HG02884 (cell line): ENCODE measurements around the gene TEKT5.
"Not testable (repeated sequence)": the region's sequence is repeated elsewhere in the genome, so short reads cannot be mapped to it uniquely, and the experiment has no call there.

Source experiments
- ATAC-seq: cut with Tn5 transposase; IDR thresholded peaks from one replicate; pipeline ENCODE4 v1.9.1; 2021; ENCODE audit warnings: mild to moderate bottlenecking, moderate library complexity; ENCODE audit not compliant: unreplicated experiment

TEKT5 gene

DNA sequence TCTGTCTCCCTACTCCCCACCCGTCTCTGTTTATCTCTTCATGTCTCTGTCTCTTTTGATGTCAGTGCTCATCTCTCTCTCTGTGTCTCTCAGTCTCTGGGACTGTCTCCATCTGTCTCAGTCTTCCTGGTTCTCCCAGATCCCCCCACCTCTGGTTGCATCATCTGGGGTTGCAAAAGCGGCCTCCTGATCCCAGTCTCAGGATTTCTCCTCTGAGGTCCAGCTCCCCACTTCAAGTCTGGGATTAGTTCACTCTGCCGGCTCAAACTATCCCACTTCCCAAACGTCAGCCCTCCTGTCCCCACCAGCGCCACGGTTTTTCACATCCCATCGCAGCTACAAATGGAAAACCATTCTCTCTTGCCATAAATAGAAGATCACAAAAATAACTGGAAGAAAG, 9.0 kb downstream of the TEKT5 start:
- ATAC-seq: no peak

DNA sequence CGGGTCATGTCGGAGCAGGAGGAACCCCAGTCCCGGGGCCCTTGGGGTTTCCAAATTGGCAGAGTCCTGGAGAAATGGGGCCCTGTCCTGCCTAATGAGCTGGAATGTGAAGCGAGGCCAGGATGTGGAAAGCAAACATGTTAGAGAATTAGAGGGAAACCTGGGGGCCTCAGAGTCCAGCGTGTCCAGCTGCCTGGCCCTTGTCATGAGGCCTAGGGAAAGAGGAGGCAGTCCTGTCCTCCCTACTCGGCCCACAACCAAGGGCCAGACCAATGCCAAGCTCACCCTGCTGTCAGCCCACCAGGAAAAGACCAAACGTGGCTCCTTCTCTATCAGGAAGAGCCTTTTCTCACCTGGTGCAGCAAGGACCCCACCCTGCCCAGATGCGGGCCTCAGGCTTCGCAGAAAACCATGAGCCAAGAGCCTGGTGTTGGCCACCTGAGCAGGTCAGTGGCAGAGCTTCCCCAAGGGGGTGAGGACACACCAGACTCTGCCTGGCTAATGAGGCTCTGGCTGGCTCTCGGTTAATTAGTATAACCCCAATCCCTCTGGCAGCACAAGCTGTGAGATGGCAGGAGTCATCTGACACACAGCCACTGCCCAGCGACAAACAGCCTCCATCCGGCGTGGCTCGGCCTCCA, 10.1 kb downstream of the TEKT5 start:
- ATAC-seq: no peak

DNA sequence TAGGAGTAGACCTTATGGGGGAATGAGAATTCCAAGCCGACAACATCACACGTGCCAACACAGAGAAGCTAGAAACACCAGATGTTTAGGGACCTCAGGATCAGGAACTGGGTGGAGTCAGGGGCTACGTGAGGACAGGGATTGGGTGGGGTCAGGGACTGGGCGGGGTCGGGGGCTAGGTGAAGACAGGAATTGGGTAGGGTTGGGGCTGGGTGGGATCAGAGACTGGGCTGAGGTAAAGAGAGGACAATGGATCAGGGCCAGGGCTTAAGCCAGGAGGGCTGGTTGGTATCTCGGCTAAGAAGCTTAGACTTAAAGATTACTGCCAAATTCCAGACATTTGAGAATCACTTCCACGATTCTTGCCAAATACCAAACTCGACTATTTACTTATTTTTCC, 11.6 kb downstream of the TEKT5 start:
- no peak for ATAC-seq

DNA sequence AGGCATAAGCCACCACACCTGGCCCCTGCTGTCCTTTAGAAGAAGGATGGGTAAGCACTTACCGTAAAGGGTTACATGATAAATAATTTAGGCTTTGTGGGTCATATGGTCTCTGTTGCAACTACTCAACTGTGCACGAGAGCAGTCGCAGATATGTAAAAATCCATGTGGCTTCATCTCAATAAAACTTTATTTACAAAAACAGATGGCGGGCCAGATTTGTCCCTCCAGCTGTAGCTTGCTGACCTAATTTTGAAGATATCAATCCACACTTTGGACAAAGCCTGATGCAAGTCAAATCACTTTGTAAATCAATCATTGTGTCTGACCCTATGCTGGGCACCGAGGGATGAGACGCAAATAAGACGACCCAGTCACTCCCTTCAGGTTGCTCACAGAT, 12.1 kb downstream of the TEKT5 start:
- no peak for ATAC-seq

DNA sequence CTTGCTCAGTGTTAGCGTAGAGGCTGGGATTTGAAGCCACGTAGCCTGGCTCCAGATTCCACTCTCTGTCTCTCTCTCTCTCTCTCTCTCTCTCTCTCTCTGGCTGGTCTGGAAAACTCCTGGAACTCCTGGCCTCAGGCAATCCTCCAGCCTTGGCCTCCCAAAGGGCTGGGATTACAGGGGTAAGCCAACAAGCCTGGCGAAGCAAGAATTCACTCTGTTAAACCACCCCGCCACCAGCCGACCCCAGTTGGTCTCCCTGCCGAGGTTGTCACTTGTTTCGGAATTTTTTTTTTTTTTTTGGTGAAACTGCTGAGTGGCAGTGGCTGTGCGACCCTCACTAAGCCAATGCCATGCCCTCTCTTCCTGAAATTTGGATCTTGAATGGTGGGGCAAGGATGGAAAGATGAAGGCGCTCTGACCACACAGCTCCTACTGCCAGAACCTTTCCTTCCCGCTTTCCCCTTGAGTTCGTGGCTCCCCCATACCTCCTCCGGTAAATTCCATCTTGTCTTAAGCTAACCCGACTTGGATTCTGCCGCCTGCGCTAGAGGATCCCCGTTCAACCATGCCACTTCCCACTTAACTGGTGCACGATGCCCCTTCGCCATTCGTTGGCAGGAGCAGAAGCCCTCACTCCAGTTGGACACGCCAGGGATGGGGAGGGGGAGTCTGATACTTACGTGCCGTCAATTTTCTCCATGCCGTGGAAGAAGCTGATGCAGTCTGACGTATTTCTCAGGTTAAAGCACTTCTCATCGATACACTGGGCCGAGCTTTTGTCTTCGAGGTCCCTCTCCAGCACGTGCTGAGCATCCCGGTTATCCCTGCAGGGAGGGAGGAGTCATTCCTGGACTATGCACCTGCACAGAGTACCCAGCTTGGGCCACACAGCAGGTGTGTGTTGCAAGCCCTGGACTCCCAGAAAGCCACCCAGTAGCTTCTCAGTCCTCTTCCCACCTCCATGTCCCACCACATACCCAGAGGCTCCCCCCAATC, 13.1 kb downstream of the TEKT5 start:
- ATAC-seq: no peak

DNA sequence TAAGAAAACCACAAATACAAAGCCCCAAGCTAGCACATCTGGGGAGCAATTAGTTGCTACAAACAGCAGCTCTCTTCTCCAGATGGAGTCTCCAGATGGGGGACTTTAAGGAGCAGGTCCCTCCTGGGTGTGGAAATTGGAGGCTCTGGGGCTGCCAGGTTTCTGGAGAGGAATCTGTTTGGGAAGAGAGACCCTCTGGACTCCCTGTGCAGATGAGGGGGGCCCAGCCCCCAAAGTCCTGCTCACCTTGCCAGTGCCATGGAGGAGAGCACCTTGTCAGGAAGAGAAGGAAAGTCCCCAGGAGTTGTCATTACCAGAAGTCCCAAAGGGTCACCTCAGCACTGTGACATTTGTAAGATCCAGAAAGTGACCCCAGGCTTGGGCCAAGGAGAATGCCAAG, 14.8 kb downstream of the TEKT5 start:
- no peak for ATAC-seq

DNA sequence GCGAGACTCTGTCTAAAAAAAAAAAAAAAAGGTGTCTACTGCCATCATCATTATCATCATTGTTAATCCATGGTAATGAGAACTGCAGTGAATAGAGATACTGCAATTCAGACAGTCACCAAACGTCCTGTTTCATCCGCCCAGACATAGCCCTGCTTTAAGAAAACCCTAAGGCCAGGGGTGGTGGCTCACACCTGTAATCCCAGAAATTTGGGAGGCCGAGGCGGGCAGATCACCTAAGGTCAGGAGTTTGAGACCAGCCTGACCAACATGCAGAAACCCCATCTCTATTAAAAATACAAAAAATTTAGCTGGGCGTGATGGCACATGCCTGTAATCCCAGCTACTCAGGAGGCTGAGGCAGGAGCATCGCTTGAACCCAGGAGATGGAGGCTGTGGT, 15.3 kb downstream of the TEKT5 start:
- not testable (repeated sequence) for ATAC-seq

DNA sequence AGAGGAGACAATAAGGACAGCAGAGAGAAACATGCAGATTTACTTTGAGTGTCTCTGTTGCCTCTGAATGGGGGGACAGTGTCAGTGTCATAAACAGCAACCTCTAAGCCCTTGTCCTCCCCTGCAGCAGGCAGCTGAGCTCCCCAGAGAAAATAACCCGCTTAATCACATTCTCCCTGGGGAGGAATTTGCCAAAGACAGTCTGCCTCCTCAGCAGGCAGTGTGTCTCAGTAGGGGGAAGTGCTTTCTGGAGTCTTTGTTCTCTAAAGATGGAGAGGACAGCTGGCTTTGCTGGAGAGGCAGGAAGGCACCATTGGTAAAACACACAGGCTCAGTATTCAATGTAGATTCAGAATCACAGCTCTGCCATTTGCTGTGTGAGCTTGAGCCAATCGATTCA, 16.1 kb downstream of the TEKT5 start:
- no peak for ATAC-seq

DNA sequence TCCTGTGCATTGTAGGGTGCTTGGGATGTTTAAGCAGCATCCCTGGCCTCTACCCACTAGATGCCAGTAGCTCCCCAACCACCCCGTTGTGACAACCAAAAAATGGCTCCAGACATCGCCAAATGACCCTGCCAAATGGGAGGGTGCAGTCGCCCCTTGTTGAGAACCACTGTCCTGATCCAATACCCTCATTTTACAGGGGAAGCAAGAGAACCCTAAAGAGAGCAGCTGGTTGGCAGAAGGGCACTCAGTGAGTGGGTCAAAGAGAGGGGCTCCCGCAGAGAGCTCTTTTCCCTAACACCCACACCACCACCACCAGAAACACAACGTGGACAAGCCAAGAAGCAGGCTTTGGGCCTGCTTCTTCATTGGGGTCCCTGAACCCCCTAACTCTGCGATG, 18.4 kb downstream of the TEKT5 start:
- ATAC-seq: no peak

DNA sequence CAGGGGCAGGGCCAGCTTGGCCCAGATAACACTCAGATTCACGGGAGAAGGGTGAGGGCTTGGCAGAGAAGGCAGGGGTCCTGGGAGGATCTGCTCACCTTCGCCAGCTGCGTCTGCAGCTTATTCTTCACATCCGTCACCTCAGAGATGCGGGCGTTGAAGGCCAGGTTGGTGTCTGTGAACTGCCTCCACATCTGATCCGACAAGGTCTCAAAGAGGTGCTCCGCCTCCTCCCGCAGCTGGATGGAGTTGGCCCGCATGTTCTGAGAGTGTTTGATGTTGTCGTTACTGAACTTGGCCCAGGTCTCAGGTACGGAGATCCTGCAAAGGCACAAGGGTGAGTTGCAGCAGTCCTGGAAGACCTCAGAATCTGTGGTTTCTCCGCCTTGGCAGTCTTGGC, 18.9 kb downstream of the TEKT5 start:
- no peak for ATAC-seq

DNA sequence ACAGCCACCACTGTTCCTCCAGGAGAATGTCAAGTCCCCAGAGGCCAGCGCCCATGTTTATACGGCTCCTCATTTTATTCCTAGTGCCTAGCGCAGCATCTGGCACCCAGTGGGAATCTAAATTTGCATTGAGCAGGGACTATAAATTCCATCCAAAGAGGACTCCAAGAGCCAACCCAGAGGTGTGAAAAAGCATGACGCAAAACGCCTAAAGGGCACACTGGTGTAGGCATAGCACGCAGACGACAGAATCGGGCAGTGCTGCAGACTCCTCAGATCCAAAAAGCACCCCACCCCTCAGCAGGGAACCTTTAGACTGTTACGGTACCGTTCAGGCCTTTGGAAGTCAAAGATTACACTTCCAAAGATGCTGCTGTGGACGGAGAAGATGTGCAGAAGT, 19.5 kb downstream of the TEKT5 start:
- ATAC-seq: no peak

DNA sequence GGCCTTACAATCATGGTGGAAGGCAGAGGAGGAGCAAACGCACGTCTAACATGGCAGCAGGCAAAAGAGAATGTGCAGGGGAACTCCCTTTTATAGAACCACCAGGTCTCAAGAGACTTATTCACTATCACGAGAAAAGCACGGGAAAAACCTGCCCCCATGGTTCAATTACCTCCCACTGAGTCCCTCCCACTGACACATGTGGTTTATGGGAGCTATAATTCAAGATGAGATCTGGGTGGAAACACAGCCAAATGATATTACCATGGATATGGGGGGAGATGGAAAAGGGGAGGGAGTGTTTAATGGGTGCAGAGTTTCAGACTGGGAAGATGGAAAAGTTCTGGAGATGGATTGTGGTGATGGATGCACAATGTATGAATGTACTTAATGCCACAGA, 23.0 kb downstream of the TEKT5 start:
- no peak for ATAC-seq

DNA sequence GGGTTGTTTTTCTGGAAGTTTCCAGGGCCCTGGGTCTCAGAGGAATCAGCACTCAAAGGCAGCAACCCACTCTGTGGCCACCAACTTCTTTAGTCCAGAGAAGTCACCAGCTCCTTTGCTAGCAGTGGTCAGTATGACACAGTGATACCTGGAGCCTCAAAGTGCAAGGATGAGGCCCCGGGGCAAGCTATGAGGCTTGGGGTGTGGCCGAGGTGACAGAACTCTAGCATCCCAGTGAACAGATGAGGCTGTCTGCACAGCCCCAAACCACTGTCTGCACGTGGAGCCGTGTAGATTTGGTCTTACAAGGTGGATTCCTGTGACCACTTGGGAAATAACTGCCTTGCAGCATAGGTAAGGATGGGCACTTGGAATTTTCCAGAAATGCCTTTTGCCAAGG, 24.9 kb downstream of the TEKT5 start:
- no peak for ATAC-seq

DNA sequence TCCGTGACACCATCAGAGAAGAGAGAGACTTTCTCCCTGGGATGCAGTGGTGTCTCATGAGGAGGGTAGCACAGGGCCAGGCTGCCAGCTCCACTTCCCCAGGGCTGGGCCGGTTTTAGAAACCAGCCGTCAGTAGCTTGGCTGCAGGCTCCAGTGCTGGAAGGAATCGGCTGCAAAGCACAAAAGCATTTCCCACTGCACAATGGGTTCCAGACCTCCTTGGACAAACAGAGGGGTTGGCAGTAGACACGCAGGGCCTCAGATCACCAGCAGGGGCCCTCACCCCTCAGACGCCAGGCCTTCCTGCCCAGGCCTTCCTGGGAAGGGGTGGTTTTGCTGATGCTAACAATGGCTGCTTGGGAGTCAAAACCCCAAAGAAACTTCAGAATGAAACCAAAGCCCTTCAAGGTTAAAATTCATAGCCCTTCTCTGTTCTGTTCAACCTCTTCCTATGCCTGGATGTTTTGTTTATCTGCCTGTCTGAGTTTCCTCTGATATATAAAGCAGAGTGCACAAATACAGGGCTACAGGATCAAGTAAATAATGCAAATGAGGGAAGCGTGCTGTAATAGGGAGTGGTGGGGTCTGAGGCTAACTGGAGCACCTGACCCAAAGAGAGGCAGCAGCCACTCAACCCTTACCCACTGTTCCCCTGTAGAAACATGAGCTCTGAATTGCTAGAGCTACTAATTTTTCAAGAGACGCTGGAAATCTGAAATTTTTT, 26.2 kb downstream of the TEKT5 start:
- no peak for ATAC-seq

DNA sequence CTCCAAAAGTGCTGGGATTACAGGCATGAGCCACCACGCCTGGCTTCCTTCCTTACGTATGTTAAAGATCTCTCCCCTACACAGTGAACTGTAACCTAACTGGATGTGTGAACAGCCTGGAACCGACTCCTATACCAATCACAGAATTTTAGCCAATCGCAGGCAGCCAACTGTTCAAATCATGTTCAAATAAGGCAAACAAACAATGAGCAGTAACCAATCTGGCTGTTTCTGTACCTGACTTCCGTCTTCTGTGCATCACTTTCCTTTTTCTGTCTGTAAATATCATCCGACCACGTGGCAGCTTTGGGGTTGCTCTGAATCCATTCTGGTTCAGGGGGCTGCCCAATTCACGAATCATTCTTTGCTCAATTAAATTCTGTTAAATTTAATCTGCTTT, 27.5 kb downstream of the TEKT5 start:
- ATAC-seq: no peak

DNA sequence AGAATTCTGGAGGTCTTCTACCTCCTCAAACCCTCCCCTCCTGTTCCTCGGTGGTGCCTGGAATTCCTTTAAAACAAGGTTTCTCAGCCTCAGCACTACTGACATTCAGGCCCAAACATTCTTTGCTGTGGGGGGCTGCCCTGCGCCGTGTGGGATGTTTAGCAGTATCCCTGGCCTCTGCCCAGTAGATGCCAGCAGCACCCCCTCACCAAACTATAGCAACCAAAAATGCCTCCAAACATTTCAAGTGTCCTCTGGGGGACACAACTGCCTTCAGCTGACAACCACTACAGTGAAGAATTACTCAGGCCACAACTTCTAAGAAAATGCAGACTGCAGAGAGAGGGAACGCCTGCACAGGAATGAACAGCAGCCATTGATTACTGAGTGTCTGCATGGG, 28.4 kb downstream of the TEKT5 start:
- no peak for ATAC-seq

DNA sequence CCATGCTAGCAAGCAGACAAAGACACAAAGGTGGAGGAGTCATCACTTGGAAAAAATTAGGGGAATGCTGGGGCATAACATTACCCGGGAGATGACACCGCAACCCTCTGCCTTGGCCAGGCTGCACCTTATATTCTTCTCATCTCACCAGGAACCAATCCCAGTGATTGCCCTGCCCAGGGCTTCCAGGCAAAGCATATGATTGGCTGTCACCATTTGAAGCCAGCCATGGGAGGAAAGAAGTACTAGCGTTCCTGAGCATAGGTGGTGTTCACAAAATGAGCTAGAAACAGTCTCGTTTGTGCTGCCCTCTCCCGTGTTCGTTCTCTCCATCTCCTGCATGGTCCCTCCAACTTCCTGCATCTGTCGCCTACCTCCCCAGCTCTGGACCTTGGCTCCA, 29.6 kb downstream of the TEKT5 start:
- ATAC-seq: no peak

DNA sequence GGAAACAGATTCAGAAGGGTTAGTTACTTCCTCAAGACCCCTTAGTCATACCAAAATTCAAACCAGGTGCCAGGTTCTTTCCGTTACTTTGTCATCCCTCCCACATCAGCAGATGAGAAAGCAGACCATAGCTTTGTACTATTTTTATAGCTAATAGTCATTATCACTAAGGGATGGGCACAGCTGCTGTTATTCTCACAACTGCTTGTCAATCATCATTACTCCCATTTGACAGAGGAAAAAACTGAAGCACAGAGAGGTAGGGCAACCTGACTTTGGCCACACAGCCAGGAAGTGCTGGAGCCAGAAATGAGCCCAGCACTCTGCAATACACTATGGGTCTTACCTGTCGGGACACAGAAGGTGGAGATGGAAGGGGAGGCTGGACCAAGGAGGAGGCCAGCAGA, 30.0 kb downstream of the TEKT5 start:
- ATAC-seq: no peak

DNA sequence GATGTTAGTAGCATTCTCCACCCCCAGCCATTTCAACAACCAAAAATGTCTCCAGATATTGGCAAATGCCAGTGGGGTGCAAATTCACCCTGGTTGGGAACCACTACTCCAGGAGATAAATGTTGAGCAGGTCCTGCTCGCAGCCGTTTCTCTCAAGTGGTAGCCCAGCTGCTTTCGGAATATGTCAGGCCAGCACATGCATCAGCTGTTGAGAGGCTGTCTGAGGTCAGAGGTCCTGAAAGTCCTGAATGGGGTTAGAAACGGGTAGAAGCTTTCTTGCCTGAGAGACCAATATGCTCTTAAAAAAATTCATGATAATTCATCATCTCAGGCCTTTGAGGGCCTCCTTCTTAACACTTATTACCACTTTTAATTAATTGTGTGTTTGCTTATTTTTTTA, 31.0 kb downstream of the TEKT5 start:
- no peak for ATAC-seq

DNA sequence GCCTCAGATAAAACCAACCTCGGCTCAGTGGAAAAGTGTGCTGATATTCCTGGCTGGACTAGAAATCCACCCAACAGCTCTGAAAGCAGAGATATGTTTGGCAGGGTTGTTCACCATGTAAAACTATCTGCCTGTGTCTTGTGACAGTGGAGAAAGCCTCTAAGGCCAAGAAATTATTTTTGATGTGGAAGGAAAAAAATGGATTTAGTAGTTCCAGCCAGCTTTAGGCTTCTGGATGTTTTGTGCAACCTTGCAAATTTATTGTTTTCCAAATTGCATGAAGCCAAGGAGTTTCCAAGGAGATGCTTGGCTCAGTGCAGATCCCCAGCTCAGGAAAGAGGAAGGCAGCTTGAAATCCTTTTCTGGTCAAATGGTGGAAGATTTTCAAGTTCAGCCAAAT, 31.6 kb downstream of the TEKT5 start:
- no peak for ATAC-seq

DNA sequence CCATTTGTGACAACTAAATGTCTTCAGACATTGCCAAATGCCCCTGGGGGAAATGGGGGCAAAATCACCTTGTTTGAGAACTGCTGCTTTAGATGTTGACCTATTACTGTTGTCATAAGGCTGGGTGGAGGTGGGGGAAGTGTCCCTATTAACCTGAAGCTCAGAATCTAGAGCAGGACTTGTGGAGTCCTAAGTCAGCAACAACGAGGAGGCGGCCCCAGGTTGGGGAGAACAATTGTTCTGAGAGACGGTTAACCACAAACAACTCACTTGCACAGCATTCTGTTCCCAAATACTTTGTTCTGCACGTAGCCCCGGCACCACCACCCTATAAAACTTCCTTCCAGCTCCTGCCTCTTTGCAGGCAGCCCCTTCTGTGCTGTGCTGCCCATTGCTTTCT, 32.5 kb downstream of the TEKT5 start:
- ATAC-seq: no peak

DNA sequence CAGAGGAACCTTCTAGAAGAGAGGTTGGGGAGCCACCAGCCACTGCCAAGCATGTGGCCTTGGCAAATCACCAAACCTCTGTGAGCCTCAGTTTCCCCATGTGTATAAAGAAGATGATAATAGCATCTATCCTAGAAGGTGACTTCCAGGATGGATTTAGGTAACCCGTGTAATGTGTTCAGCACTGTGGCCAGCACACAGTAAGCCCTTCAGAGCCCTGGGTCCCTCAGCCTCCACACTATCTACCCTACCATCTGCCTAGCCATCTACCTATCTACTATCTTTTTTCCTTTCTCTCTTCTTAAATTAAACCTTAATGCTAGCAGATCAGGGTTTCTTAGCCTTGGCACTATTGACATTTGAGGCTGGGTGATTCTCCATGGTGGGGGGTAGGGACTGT, 33.0 kb downstream of the TEKT5 start:
- no peak for ATAC-seq
